ENCODE measurements around the gene TMEM169.

TMEM169 gene

DNA sequence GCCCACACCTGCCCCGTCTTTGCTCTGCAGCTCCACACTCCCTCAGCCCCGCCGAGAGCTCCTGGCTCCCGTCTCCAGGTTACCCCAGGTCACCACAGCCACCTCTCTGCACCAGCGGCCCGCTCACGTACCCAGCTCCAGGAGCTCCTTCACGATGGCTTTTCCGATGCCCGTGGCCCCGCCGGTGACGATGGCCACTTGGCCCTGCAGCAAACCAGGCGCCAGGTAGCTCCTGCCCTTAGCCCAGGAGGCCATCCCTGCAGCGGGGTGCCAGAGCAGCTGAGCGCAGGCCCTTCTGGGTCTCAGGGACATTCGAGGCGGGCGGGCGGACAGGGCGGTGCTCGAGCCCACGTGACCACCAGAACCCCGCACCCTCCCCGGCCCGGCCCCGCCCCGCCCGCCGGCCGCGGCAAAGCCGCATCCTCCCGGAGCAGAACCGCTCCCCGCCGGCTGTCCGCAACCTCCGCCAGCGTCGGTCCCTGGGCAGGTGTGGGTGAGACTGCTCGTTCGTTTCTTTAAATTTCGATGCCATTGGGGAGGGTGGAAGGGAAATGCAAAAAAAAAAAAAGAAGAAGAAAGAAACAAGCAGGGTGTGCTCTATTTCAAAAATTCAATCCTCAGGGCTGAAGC, at the start of gene TMEM169, which contains the start of gene PECR:
TMEM169 (plus strand) TSS at position 433 of the 630 bp plus-strand sequence. CDS start 14,045 bp downstream, outside the sequence.
PECR (minus strand) TSS at position 323 of the 630 bp plus-strand sequence; CDS start at position 255, 68 bp downstream.
- H3K27ac ChIP-seq = peak within 1 kb of the TSS; percentile 73
- TF ChIP-seq ZFX (IDR thresholded peaks at IDR 0.05) = peak; percentile 23; the same call in 1 of the 2 replicates
- TF ChIP-seq, protein P1, sequence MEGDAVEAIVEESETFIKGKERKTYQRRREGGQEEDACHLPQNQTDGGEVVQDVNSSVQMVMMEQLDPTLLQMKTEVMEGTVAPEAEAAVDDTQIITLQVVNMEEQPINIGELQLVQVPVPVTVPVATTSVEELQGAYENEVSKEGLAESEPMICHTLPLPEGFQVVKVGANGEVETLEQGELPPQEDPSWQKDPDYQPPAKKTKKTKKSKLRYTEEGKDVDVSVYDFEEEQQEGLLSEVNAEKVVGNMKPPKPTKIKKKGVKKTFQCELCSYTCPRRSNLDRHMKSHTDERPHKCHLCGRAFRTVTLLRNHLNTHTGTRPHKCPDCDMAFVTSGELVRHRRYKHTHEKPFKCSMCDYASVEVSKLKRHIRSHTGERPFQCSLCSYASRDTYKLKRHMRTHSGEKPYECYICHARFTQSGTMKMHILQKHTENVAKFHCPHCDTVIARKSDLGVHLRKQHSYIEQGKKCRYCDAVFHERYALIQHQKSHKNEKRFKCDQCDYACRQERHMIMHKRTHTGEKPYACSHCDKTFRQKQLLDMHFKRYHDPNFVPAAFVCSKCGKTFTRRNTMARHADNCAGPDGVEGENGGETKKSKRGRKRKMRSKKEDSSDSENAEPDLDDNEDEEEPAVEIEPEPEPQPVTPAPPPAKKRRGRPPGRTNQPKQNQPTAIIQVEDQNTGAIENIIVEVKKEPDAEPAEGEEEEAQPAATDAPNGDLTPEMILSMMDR (conservative IDR thresholded peaks at IDR 0.05) = no peak

DNA sequence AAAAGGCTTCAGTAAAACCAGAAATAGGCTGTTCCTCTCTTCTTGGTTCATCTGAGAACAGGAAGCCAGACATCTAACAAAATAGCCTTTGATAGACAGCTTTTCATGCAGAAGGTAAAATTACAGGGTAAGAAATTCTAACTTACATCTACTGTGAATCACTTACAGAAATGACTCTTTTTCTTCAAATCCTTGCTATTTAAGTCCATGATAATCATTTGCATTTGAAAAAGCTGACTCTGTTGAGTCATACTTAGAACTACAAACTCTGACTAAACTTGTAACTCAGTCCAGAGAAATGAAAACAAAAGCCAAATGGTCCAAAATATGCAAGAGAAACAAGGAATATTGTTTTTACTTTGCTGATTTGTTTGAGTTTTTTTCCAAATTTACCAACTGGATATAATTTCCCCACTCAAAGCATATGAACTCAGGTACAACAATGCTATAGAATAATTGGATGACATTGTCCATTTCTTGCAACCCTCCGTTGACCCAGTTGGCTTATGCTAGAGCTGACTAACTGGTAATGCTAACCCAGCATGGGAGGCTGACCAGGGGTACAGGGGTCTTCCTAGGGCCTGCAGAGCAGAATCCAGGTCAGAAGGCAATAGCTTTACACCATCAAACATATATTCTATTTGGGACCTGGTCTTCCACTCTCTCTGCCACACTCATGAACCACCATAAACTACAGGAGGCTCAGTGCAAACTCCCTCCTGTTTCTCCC, 49.6 kb upstream of the TMEM169 start:
- TF ChIP-seq, protein P1 (conservative IDR thresholded peaks at IDR 0.05) = no peak
- no peak for TF ChIP-seq ZFX (IDR thresholded peaks at IDR 0.05)
- H3K27ac ChIP-seq = no peak overlapping the region

DNA sequence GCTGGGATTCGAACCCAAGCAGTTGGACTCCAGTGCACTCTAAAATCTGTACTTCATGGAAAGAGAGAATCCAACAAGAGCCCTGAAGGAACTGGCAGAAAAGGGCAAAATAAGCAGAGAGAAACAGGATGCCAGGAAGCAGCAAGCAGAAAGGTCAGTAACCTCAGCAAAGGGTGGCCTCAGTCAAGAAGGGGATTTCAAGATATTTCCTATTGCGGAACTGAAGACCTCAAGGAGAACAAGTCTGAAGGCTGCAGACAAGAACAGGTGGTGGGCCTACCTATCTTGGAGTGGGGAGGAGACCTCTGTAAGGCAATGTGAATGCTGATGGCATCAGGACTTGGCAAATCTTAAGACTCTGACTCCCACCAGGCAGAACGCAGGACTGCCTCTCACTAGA, 48.3 kb upstream of the TMEM169 start:
- TF ChIP-seq, protein P1 (conservative IDR thresholded peaks at IDR 0.05) = no peak
- no peak for TF ChIP-seq ZFX (IDR thresholded peaks at IDR 0.05)
- H3K27ac ChIP-seq = no peak overlapping the region

DNA sequence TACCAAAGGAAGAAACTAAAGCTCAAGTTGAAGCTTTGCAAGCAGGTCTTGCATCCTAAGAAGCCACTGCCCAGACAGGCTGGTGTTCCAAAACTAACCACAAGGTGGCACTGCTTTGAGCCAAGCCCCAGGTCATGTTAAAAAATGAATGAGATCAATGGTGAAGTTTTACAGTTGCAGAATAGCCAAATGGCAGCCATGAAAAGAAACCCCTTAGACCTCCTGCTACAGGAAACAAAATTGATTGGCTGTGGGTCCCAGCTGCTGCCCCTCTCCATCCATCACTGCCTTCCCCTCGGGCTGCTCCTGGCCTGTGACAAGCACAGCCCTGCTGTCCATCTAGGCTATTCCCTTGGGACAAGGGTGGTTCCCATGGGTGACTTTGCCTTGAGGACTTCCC, 47.7 kb upstream of the TMEM169 start:
- TF ChIP-seq, protein P1 (conservative IDR thresholded peaks at IDR 0.05) = peak; percentile 89
- no peak for TF ChIP-seq ZFX (IDR thresholded peaks at IDR 0.05)
- H3K27ac ChIP-seq = no peak overlapping the region

DNA sequence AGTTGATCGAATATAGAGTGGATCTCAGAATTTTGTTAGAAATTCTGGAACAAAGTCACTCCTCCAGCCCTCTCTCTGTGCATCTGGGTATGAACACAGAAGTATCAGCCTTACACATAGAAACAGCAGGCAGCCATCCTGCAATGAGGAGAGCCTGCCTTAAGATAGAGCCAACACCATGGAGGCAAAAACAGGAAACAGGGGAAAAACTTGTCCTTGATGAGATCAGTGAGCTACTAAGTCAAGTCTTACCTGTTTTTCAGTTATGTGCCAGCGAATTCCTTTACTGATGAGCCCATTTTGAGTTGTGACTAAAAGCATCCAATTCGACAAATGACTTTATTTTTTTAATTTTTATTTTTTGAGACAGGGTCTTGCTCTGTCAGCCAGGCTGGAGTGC, 41.8 kb upstream of the TMEM169 start:
- TF ChIP-seq, protein P1 (conservative IDR thresholded peaks at IDR 0.05) = no peak
- no peak for TF ChIP-seq ZFX (IDR thresholded peaks at IDR 0.05)
- no peak overlapping the region for H3K27ac ChIP-seq

DNA sequence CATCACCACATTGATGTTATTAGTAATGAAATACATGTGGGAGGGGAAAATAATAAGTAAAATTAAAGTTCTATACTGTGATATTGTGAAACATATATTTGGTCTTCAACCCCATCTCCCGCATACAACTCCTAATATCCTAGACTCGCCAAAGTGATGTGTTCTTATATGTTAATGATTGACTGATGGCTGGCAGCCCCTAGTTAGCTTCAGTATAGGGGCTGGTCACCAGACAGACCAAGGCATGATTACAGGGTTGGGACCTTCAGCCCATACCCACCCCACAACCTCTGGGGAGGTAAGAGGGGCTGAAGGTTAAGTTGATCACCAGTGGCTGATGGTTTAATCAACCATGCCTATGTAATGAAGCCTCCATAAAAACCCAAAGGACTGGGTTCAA, 40.3 kb upstream of the TMEM169 start:
- no peak overlapping the region for H3K27ac ChIP-seq
- TF ChIP-seq, protein P1 (conservative IDR thresholded peaks at IDR 0.05) = no peak
- TF ChIP-seq ZFX (IDR thresholded peaks at IDR 0.05) = no peak

- no peak overlapping the region for H3K27ac ChIP-seq
- TF ChIP-seq ZFX (IDR thresholded peaks at IDR 0.05) = no peak
- TF ChIP-seq, protein P1 (conservative IDR thresholded peaks at IDR 0.05) = no peak
These were observed 37.8 kb upstream of the TMEM169 start for GRCh38 chr2:216043949-216044348.
